GM19452 (cell line): ENCODE measurements around the gene TMEM51.
A peak's percentile ranks its signal among the peaks of the same experiment; 100 is the strongest.

Experiments
- ATAC-seq: cut with Tn5 transposase; IDR thresholded peaks from one replicate; pipeline ENCODE4 v1.9.1; 2021; ENCODE audit not compliant: unreplicated experiment

Gene TMEM51

DNA sequence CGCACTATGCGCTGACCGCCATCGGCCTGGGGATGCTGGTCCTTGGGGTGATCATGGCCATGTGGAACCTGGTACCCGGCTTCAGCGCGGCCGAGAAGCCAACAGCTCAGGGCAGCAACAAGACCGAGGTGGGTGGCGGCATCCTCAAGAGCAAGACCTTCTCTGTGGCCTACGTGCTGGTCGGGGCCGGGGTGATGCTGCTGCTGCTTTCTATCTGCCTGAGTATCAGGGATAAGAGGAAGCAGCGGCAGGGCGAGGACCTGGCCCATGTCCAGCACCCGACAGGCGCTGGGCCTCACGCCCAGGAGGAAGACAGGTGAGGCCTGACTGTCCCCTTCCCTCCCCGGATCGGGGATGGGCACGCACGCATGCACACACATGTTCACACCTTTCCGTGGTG lies 61.6 kb downstream of the TMEM51 start:
- ATAC-seq, result no peak

DNA sequence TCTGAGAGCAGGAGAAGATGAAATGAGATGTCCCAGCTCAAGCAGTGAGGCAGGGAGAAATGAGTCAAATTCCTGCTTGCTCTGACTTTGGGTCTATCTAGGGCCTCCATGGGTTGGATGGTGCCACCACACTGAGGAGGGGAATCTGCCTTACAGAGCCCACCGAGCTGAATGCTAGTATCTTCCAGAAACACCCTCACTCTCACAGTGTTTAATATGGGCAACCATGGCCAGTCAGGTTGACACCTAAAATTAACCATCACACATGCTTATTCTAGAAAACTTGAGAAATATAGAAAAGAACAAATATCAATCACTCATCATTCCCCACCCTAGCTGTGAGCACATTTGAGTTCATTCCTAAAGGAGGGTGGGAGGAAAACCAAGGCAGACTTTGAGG lies 64.1 kb downstream of the TMEM51 start:
- ATAC-seq, result no peak

DNA sequence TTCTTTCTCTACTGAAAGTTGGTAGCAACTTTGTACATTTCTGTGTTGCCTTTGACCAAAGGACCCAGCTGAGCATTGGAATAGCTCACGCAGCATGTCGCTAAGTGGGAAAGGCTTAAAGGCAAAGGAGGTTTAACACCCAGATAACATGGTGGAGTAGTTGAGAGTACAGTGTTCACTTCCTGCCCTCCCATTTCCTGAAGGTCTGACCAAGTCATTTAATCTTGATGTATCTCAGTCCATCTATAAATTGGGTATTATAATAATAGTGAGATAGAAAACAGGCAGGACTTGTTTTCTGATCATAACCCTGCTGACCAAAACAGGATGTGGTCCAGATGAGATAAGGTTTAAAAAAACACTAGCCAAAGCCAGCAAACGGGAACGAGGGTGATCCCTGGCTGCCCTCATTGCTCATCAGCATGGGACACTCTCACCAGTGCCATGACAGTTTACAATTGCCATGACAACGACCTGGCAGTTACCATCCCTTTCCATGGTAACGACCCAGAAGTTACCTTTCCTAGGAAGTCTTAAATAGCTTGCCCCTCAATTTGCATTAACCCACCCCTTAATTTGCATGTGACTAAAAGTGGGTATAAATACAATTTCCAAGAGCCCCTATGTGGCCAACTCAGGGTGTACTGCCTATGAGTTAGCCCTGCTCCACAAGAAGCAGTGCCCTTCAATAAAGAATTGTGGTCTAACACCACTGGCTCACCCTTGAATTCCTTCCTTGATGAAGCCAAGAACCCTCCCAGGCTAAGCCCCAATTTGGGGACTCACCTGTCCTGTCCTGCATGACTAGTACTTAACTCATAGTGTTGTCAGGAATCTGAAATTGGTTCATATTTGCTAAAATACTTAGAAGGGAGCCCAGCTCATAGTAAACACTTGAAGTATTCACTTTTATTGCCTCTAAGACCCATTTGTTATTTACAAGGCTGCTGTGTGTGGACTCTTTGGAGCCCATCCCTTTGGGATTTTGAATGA lies 65.0 kb downstream of the TMEM51 start:
- ATAC-seq, result no peak

DNA sequence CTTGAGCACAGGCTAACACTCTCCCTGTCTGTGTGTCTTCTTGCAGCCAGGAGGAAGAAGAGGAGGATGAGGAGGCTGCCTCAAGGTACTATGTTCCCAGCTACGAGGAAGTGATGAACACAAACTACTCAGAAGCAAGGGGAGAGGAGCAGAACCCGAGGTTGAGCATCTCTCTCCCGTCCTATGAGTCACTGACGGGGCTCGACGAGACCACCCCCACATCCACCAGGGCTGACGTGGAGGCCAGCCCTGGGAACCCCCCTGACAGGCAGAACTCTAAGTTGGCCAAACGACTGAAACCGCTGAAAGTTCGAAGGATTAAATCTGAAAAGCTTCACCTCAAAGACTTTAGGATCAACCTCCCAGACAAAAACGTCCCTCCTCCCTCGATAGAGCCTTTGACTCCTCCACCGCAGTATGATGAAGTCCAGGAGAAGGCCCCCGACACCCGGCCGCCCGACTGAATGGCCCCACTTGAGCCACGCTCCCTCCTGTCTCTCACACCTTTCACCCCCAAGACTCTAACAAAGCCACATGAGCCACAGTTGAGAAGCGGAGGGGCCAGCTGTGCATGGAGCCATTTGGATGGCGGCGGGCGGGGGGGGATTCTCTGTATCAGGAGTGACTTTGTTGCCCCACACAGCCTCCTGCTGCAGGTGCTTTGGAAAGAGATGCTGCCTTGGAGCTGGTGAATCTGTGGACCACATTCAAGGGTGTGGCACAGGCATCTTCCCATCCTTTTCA lies 65.9 kb downstream of the TMEM51 start:
- ATAC-seq, result no peak

DNA sequence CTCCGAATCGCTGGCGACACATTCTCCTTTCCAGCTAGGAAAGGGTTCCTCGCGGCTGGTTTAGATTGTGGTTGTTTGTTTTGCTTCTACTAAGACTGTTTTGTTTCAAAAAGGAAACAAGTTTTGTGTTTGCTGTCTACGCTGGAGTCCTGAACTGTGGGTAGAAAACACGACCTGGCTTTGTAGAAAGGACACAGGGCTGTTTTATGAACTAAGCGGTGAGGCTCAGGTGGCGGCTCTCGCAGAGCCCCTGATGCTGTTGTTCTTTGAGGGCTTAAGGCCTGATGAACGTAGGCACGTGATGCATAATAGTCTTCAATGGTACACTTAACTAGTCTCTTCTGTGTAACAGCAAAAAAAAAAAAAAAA lies 66.5 kb downstream of the TMEM51 start:
- no peak for ATAC-seq

DNA sequence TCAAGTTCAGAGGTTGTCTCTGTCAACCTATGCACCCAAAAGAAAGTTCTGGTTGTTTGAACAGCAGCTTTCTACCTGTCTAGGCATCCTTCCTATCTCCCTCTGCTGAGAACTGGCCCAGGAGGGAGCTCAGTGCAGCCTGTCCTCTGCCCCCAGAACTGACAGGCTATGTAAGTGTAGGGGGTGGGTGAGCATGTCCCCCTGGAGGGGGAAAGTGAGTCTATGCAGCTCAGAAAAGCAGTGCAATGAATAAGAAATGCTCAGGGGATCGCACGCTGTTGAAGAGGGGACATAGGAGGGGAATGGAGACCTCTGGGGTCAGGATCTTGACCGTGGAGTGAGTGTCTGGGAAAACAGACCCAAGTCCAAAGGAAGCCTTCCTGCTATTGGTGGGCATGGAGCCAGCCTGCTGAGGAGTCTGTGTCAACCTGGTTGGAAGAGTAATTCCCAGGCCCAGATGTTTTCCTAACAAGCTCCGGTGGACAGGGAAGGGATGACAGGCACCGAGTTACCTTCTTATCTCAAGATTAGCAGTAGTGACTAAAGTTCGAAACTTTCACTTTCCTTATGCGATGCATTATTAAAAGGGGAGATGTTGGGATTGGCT lies 67.4 kb downstream of the TMEM51 start:
- no peak for ATAC-seq

DNA sequence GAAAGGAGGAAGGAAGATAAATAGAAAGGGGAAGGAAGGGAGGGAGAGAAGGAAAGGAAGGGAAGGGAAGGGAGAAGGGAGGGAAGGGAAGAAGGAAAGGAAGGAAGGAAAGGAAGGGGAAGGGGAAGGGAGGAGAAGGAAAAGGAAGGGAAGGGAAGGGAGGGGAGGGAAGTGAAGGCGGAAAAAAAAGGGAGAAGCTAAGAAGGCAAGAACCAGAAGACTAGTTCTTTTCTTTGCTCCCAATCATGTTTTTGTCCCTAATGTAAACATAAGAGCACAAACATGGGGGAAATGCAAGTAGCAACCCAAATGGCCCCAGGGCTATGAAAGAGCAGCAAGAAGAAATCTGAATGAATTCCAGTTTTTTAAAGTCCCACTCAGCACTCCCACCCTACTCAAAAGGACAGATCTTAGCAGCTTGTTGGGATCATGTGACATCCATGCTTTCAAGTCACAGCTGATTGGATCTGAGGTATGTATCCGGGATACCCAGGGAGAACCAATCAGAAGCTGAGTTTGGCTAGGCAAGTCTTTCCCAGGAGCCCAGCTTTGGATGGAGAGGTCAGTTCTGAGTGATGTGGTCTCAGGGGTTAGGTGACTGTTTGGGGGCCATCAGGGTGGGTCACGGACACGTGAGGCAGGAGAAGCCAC lies 69.2 kb downstream of the TMEM51 start:
- ATAC-seq, result no peak

DNA sequence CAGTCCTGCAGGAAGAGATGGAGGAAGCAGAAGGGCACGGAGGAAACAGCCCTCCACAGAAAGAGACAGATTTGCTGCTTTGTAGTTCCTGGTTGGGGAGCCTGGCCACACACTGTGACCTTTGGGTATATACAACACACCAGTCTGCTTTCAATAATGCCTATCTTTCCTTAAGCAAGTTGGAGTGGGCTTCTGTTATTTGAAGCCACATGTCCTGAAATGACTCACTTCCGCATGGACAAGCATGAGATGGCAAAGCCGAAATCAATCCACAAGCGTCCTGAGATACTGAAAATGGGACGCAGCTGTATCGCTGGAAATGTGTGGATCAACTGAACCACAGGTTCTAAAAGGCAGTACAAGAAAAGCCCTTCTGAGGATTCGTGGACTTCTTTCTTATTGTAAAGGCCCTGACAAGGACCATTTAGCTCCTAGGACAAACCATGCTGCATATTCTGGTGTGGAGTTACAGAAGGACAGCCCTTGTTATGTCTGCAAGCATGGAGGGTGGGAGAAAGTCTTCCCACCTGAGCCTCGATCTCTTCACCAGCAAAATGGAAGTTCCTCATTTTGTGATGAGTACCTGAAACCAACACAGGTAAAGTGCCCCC lies 70.8 kb downstream of the TMEM51 start:
- ATAC-seq, result no peak

DNA sequence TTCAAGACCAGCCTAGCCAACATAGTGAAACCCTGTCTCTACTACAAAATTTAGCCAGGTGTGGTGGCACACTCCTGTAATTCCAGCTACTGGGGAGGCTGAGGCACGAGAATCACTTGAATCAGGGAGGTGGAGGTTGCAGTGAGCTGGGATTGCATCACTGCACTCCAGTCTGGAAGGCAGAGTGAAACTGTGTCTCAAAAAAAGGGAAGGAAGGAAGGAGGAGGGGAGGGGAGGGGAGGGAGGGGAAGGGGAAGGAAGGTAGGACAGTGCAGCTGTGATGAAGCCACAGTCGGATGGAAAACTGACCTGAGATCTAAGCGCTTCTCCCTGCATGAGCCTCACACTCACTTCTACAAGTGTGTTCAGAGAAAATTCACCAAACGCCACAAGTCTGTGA lies 71.4 kb downstream of the TMEM51 start:
- no peak for ATAC-seq

DNA sequence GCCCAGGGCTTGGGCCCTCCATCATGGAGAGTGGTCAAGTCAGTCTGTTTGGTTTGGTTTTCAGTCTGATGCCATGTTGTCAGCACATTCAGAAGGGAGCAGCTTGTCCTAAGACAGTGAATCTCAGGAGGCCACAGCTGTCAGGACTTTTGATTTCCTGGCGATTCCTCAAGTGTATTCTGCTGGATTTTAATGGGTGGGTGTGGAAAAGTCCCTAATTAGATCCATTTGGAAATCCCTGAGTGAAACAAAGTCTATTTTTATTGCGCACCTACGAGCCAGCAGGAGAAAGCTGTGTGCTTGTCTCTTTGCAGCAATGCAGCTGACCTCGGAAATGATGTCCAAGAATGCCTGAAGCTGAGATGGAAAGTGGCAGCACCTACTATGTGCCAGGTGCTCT lies 71.9 kb downstream of the TMEM51 start:
- ATAC-seq, result no peak

DNA sequence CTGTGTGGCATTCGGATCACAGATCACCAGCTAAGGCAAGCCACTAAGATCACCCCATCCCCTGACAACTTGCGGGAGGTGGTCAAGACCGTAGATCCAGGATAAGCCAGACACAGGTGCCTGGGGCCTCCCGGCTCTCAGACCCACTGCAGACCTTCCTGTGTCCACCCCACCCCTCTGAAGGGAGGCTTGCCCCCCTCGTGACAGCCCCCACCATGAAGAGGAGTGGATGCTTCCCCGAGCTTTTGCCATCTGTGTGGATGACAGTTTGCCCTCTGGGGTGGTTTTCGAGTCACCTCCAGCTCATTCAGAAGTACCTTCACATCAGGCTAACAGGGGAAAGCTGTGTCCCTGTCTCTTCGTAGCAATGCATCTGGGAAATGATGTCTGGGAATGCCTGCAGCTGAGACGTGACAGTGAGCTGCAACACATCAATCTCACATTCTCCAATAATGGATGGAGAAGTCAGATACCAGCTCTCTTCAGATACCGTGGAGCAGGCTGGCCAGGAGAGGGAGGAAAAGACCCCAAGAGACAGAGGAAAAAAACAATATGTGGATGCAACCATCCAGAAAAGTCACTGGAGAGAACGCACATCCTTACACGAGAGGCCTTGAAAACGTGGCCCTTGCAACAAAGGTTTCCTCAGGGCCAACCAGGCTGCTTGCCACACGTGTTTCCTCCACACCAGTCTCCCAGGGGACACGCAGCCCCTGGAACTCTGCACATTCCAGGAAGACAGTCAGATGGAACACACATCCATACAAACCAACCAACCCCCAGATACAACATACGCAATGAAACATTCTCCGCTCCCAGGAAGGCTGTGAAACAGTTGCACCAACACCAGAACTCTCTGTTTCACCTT lies 73.1 kb downstream of the TMEM51 start:
- no peak for ATAC-seq

DNA sequence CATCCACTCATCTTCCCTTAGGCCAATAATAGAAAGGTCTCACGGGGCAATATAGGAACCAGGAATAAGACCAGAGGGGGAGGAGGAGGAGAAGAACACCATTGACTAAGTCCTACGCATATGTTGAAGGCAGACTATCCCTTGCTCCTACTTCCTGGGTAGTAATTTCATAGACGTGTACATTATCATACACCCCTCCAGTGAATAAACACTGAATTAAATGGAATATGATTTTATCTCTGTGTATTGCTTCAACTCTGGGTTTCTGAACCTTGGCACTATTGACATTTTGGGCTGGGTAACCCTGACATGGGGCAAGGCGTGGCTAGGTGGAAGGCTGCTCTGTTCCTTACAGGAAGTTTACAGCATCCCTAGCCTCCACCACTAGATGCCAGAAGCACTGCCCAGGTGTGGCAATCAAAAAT lies 76.2 kb downstream of the TMEM51 start:
- ATAC-seq, result no peak

DNA sequence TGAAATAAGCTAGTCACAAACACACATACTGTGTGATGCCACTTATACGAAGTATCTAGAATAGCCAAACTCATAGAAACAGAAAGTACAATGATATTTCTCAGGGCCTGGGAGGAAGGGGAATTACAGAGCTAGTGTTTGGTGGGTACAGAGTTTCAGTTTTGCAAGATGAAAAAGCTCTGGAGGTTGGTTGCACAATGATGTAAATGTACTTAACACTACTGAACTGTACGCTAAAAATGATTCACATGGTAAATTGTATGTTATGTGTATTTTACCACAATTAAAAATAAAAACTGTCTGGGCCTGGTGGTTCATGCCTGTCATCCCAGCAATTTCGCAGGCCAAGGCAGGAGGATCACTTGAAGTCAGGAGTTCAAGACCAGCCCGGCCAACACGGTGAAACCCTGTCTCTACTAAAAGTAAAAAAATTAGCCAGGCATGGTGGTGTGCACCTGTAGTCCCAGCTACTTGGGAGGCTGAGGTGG lies 78.2 kb downstream of the TMEM51 start:
- ATAC-seq, result peak; percentile 88

DNA sequence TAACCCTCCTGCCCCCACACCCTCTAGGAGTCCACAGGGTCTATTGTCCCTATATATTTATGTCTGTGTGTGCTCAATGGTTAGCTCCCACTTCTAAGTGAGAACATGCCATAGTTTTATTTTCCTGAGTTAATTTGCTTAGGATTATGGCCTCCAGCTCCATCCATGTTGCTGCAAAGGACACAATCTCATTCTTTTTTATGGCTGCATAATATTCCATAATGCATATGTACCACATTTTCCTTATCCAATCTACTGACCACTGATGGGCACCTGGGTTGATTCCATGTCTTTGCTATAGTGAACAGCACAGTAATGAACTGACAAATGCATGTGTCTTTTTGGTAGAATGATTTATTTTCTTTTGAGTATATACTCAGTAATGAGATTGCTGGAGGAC lies 80.1 kb downstream of the TMEM51 start:
- ATAC-seq, result no peak

DNA sequence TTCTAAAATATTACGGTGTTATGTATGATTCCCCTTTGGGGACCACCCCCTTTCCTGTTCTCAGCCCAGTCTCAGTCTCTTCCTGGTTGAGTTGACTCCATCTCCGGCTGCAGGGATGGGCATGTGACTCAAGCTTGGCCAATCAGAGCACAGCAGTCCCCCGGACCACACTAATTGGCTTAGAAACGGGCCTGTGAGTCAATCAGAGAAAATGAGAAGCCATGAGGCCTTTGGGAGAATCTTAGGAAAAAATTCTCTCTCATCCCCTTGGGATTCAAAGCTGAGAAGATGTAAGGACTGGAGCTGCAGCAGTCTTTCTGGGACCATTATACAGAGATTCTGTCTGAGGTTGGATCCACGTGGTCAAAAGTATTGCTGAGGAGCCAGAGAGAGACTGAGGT lies 82.8 kb downstream of the TMEM51 start:
- ATAC-seq, result no peak

DNA sequence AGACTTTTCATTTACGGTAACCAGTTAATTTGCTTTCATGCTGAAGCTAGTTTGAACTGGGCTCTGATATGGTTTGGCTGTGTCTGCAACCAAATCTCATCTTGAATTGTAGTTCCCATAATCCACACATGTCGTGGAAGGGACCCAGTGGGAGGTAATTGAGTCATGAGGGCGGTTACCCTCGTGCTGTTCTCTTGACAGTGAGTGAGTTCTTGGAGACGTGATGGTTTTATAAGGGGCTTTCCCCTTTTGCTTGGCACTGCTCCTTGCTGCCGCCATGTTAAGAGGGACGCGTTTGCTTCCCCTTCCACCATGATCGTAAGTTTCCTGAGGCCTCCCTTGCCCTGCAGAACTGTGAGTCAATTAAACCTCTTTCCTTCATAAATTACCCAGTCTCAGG lies 83.2 kb downstream of the TMEM51 start:
- ATAC-seq, result no peak

DNA sequence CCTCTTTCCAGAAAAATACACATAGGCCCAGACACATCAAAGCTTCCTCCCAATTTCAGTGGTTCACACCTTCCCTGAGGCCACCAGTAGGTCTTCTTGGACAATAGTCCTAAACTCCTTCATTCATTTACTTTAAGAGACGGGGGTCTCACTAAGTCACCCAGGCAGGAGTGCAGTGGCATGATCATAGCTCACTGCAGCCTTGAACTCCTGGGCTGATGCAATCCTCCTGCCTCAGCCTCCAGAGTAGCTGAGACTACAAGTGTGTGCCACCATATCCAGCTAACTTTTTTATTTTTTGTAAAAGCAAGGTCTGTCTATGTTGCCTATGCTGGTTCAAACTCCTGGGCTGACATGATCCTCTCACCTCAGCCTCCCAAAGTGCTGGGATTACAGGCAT lies 85.2 kb downstream of the TMEM51 start:
- ATAC-seq, result no peak

DNA sequence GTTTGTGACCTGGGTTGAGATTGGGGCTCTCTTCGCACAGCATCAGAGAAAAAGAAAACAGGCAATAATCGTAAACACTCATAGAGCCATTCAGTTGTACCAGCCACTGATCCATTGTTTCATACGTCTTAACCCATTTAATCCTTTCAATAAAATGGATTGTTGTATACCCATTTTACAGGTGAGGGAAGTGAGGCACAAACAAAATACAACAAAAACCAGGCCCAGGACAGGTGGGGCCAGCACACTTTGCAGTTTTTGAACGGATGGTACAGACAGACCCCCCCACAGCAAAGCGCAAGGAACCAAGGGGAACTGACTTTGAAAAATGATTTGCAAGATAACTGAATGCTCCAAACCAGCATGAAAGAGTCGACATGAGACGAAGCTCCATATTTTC lies 89.2 kb downstream of the TMEM51 start:
- ATAC-seq, result no peak

DNA sequence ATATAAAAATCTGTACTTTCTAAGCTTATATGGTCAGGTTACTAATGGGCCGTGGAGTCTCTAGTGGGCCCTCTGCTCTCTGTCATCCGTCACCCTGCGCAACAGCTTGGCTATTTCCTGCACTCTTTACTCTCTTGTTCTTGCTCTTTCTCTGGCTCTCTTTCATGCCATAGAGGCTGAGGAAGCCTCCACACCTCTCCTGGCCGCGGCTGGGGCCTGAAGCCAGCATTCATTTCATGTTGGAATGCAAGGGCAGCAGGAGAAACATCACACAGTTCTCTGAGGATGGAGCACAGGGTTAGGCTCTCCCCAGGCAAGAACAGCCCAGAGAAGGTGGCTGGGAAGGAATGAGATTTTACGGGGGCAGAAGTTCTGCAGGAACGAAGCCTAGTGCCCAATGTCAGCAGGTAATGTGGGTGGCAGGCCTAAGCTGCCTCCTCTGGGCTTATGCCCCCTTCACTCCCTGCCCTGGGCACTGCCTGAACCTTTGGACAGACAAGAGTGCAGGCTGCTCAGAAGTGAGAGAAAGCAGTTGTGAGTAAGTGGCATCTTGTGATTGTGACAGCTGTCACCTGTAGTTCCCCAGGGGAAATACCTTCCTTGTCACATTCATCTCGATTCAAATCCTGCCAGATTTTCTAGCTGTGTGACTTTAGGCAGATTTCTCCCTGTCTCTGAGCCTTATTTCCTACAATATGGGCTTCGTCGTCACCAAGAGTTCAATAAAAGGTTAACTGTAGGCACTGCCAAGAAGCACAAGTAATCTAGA lies 89.9 kb downstream of the TMEM51 start:
- ATAC-seq, result no peak
